Epithelial cell of prostate (primary cell): ENCODE data around the gene ALOXE3.

Experiments
- DNase-seq: peaks from one replicate; pipeline ENCODE4 v3.0.0-alpha.2; 2011; ENCODE audit warnings: low read depth, low spot score
- H3K27ac ChIP-seq: fragments of 450-650 bp; 2 replicates; pipeline ENCODE4 v1.5.1; 2017; ENCODE audit warnings: mild to moderate bottlenecking

ALOXE3 gene

DNA sequence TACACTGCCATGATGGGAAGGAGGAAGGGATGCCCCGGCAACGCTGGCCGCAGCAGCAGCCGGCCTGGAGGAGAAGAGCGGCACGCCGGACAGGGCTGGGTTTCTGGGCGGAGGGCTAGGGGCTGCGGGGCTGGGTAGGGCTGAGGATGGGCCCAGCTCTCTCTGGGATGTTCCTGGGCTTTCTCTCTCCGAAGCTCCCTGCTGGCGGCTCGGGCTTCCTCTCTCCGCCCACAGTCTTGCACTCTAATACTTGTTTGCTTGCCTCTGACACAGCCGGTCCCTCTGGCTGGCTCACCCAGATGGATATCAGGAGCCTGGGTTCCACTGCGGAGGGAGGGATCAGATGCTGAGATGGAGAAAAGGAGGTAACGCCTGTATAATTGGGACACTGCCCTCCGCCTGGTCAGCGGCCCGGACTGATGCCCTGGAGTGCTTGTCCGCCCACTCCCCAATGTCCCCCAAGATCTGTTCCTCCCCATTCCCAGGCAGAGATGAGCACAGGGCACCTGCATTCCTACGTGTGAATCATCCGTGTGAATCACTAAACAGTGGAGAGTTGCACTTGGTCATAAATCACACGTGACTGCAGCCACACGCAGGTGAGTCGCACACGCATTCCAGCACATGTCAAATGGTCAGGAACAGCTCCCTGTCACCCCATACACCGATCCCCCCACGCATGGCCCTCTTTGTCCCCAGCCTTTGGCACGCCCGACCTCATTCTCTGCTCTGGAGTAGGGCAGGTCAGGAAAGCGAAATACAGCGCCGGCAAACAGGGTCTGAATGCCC lies at the start of gene ALOXE3:
Gene ALOXE3 (minus strand): TSS at position 535 of the 789 bp plus-strand sequence. CDS start 524 bp downstream, at position 11.
- H3K27ac ChIP-seq = peak within 1 kb of the TSS; percentile 94
- DNase-seq = peak; percentile 91

DNA sequence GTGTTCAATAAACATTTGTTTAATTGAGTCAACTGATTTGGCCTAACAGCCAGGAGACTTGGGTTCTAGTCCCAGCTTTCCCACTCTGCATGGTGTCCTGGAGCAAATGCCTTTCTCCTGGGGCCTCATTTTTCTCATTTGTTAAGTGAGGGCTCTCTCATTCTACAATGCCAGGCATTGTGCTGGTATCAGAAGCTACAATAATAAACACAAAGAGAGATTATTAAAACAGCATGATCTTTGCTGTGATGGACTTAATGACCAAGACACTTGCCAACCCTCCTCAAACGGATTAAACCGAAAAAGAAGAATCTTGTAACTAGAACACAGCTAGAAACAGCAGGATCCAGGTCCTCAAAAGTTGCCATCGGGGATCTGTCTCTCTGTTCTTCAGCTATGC lies 49.2 kb upstream of the ALOXE3 start:
- DNase-seq = no peak
- no peak overlapping the region for H3K27ac ChIP-seq

DNA sequence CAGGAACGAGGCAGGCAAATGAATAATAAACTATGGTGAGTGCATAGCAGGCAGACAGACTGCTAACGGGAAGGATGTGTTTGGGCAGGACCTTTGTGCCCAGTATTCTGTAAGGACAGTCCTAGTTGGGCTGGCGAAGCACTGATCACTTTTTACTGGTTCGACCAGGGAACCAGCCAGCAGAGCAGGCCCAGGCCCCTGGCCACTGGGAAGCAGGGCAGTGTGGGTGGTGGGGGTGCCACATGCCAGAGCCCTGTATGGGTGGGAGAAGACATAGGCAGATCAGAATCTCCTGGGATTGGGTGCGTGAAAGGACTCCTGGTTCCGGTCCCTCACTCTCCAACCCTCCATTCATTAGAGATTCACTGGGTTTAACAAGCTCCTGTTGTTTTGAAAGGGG lies 48.4 kb upstream of the ALOXE3 start:
- no peak for DNase-seq

DNA sequence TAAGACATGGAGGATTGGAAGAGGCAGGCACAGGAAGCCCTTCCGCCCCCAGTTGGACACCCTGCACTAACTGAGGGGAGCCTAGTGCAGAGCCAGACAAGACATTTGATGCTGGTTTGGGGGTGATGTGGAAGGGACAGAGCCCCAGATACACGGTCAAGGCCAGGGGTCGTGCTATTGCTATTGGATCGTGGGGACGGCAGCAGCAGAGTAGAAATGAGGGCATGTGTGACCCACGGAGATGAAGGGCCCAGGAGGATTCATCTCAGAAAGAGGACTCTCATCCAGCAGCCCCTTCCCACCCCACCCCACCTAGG lies 46.5 kb upstream of the ALOXE3 start:
- peak overlapping the region; percentile 76 for H3K27ac ChIP-seq
- no peak for DNase-seq

More for the DNA sequence above, 48.4 kb upstream of the ALOXE3 start:
- peak overlapping the region; percentile 68 for H3K27ac ChIP-seq

DNA sequence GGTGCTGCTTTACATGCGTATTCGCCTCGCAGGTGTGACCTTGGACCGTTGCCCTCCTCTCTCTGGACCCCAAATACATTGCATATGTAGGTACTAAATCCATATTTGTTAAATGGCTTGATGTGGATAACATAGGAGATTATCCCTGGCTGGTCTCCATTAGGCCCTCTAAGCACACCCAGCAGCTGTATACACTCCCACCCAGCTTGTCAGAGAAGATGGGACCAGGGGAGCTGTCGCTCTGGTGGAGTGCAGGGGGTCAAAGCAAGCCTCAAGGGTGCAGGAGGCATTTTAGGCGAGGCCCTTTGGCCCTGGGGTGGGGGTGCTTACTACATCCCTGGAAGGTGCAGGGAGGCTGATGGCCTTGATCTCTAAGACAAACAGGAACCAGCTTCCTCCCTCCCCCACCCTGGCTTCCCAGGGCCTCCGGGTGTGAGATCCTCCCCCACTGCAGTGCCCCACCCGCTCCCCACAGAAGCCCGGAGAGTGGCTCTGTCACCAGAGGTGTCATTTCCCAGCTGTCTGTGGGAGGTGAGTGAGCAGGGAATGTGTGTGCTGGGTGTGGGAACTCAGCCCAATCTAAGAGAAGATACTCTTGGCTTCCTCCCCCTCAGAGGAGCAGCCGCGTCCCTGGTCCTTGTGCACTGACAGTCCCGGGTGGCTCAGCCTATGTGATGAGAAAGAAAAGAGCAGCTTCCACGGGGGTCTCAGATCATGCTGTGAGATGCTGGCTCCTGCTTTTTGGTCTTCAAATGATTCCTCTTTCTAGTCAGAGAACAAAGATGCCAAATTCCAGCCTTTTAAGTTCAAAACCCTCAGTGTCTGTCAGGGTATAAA lies 45.9 kb upstream of the ALOXE3 start:
- H3K27ac ChIP-seq = peak overlapping the region; percentile 76
- no peak for DNase-seq

DNA sequence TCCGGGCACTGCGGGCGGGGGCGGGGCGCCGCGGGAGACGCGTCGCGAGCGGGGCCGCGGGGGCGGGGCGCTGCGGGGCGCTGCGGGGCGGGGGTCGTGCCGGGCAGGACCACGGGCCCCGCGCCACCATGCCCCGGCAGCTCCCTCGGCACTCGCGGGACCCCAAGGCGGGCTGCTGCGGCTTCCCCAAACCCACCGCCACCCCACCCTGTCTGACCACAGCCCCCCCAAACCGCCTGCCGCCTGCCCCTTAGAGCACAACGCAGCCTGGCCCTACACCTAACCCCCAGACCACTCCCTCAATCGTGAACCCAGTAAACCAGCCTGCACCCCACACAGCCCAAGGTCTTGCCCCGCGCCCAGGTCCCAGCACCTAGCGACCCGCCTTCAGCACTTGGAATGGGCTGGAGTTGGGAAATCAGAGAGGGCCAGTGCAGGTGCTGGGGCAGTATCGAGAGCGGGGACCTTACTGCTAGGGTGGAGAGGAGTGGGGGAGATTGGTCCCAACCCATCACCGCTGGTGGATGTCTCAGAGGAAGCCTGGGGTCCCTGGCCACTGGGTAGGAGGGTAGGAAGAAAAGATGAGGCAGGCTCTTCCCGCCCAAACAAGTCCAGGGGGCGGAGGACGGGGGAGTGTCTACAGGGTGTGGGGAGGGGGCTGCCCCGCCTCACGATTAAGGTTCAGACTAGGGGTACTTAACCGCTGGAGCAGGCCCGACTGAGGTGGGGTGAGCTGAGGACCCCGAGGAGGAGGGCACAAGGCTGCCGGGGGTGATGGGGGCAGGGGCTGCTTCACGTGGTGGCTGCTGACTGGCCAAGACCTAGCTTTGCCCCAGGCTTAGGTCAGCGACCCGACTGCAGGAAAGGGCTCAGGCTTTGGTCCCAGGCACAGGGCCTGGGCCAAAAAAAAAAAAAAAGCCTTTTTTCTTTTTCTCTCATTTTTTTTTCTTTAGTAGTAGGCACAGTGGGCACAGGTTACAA lies 45.0 kb upstream of the ALOXE3 start:
- H3K27ac ChIP-seq = peak overlapping the region; percentile 76
- no peak for DNase-seq

DNA sequence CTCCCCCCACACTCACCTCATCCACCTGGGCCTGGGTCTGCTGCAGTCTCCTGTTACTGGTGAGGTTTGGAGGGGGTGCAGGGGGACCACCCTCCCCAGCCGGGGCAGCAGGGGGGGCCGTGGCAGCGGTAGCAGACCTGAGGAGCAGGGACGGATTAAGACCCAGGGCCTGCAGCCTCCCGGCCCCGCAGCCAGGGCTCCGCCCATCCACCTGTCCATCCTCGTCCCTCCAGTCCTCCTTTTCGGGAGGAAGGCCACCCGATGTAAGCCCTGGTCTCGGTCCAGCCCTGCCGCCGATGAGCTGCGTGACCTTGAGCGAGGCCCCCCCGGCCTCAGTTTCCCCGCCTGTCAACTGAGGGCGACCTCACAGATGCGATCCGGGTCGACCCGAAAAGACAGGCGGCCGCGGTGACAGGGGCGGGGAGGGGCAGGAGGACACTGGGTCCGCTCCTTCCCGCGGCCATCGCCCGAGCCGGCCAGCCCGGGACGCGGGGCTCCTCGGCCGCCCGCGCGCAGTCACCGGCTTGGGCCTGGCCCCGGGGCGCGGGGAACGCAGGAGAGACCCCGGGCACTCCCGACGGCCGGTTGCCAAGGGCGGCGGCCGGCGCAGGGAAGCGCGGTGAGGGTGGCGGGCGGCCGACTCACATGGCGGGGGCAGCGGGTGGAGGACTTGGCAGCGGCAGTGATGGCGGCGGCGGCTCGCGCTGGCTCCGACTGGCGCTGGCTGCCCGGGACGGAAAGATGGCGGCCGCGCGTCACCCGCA lies 44.1 kb upstream of the ALOXE3 start, which contains the start of gene VAMP2:
Gene VAMP2 (minus strand): TSS at position 716 of the 764 bp plus-strand sequence. CDS start 69 bp downstream, at position 647.
- DNase-seq = no peak
- H3K27ac ChIP-seq = peak within 1 kb of the TSS; percentile 76

DNA sequence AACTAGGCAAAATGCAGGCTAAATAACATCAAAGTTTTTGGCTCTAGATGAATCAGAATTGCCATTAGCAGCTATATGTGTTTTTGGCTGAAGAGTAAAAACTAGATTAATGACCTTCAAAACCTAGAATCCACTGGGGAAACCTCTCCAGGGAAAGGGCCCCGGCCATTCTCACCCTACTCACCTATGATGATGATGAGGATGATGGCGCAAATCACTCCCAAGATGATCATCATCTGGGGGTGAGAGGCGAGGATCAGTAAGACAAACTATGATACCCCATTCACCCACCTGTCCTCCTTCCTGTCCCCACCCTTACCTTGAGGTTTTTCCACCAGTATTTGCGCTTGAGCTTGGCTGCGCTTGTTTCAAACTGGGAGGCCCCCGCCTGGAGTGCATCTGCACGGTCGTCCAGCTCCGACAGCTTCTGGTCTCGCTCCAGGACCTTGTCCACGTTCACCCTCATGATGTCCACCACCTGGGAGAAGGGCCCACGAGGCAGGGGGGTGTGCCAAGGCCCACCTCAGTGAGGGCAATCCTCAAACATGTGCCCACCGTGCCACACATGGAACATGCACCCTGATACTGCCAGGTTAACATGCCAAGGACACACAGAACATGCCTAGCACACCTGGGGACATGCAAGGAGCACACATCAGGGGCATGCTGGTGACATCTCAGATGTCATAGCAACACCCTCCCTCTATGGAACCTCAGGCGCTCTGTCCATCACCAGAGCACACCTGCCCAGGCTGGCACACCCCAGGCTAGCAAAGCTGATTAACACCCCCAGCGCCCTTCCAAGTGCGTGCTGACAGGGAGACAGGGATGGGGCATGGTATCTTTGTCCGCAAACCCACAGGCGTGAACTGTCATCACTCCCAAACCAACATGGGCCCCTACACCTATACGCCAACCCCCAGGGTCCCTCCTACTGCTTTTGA lies 43.2 kb upstream of the ALOXE3 start:
- no peak for DNase-seq
- H3K27ac ChIP-seq = peak overlapping the region; percentile 76

DNA sequence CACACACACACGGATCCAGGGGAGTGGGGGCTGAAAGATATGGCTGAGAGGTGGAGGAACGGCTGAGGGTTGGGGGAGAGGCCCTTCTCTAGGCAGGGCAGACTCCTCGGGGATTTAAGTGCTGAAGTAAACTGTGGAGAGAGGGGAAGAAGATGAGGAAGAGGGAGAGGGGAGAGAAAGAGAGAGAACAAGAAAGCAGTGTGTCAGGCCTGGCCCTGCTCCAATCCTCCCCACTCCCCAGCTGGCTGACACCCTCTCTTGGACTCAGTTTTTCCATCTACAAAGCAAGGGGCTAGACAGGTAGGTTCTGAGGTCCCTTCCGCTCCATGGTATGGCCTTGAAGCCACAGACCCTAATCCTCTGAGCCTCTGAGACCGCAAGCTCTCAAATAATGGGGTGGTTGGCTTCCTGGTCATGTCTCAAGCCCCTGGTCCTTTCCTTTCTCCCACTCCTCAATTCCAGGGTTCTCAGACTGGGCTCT lies 42.5 kb upstream of the ALOXE3 start:
- peak overlapping the region; percentile 37 for H3K27ac ChIP-seq
- no peak for DNase-seq

DNA sequence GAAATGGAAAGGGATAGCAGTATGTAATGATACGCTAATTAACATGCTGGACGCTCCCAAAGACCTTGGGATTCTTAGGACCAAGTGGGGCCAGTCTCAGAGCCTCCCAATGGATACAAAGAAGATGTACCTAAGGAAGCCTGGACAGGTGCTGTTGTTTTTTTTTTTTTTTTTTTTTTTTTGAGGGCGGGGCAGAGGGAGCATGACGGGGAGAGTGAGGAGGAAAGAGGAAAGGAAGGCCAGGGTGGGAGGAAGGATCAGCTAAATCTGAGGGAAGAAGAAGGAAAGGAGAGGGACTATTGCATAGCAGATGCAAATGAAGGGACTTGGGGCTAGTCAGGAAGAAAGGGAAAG lies 41.9 kb upstream of the ALOXE3 start:
- DNase-seq = no peak
- H3K27ac ChIP-seq = peak overlapping the region; percentile 37

DNA sequence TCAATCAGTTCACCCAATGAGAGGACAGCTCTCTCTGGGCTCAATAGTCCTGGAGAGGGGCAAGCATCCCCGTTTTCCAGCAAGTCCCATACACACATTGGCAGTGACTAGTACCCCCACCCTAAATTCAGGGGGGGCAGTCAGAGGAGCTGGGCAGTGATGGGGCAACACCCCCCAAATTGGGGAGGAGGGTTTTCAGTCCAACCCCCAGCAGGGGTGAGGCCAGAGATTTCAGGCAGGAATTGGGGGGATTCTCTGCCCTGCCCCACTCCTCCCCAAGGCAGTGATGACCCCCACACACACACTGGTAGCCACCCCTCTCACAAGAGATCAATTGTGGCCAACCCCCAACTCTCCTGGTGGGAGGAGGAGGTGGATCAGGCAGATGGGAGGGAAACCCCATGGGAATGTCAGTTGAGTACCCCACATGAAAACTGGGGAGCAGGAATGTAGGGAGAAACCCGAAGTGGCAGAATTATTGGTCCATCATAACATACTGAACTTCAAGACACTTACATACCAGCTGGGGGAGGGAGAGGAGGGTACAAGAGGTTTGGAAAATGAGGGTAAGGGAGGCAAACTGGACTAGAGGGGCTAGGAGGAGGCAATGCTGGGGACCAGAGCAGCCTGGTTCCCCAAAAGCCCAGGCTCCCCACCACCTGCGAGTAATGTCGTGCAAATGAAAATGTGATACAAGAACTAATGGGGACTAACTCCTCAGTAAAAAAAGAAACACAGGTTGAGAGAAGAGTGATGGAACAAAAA lies 41.3 kb upstream of the ALOXE3 start:
- H3K27ac ChIP-seq = no peak overlapping the region
- DNase-seq = no peak

DNA sequence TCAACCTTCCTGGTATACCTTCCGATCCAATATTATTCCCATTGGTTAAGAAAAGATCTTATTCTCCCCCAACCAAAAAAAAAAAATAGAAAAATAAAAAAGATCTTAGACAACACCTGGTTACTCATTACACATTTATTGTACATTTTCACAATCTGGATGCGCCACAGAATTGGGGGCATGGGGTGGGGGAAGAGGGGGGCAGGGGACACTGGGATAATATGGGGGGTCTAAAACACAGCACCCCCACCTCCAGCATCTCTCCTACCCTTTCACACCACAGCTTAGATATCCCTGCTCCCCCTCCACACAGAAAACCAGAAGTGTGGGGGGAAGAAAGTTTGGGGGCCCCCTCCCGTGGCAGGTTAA lies 40.7 kb upstream of the ALOXE3 start:
- DNase-seq = no peak
- H3K27ac ChIP-seq = no peak overlapping the region

DNA sequence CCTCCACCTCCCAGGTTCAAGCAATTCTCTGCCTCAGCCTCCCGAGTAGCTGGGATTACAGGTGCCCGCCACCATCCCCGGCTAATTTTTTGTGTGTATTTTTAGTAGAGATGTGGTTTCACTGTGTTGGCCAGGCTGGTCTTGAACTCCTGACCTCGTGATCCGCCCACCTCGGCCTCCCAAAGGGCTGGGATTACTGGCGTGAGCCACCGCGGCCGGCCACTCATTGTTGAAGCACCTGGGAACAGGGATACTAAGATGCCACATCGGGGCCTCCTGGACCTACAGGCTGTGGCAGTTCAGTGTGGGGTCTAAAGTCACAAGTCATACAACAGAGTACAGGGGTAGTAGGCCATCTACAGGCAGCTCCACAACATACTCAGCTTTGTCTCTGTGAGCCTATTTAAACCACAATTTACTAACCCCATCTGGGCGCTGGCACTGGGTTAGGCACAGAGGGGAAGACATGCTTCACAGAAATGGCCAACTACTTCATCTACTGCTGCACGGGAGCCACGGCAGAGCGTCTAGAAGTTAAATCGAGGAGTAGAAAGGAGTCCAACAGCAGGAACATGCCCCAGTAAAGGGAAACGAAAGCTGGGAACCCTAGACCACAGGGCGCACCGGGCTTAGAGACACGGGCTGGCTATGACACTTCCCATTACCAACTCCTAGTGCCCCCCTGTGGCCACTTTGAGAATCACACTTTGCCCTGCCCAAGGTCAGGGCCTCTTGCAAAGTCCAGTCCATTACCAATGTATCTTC lies 40.1 kb upstream of the ALOXE3 start:
- no peak overlapping the region for H3K27ac ChIP-seq
- DNase-seq = no peak

DNA sequence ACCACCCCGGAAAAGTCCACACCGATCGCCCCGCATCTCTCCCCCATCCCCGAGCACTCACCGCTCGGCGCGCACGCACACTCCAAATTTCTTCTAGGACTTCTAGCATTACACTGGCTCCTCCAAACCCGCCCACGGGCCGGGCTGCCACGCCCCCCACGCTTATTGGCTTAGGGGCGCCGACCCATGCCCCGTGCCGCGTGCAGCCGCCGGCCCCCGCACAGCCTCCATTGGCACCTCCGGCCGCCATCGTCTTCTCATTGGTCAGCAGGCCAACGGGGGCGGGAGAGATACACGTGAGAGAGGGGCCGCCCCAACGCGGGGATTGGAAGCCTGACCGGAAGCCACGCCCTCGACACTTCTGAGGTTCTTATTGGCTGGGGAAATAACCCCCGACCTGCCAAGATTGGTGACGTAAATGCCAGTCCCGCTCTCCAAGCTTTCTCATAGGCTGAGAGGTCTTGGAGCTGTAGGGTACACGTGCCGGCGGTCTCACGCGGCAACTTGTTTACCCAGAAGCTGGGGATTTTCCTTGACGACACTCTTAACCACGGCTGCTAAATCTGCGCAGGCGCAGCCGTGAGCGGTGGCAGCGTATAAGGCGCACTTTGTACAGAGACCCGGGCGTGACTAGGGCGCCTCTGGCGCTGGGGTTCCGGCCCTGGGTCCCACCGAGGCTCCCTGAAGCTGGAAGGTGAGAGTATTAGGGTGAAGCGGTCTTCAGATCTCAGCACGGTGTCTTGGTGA lies 38.1 kb upstream of the ALOXE3 start:
- peak overlapping the region; percentile 100 for H3K27ac ChIP-seq
- peak; percentile 100 for DNase-seq

DNA sequence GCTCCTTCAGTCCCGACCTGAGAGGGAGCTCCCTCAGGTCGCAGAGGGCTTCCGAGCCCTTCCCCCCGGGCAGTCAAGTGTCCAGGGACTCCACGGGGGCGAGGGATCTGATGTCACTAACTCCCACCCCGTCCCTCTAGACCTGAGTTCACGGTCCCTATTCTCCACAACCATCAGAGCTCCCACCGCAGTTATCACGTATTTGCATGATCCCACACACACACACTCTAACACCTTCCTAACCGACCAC lies 37.6 kb upstream of the ALOXE3 start:
- peak overlapping the region; percentile 100 for H3K27ac ChIP-seq
- DNase-seq = no peak

DNA sequence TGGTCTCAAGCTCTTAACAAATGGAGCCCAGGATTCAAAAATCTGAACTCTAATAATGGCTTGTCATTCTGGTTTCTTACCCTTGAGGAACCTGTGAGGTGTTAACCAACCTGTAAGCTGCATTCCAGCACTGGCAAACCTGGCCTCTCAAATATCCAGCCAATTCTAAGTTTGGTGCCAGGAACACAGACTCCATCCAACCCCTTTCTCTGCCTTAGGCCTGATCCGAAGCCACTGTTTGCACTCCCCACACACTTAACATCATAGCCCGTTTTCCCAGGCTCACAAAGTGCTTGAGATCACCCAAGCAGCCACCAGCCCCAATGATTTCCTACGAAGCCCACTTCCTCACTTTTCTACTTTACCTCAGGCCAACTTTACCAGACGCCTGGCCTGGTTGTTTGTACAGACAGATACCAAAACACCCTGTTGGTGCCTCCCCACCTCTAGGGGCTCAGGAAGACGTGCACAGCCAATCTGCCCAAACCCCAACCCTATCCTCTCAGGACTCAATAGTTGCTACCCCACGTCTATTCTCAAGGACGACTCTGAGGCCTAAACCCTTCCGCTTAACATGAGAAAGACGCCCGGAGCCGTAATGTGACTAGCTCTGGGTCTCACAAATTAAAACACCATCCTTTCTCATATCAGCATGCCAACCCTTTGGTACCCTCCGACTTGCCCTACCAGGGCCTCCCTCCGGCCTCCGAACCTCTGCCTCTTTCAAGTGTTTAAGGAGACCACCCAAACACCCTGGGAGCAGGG lies 37.1 kb upstream of the ALOXE3 start:
- no peak for DNase-seq
- peak overlapping the region; percentile 100 for H3K27ac ChIP-seq
